ENCODE results near the gene LRRTM1. TPM values are rescaled to one million over a fixed set of nuclear protein-coding genes. Genes with fewer than 3 reads are reported as not detected.

The LRRTM1 gene
- polyA plus RNA-seq, 1 donor from 2014 or later = not detected

GRCh38 chr2:80322958-80323357 lies 18.4 kb upstream of the LRRTM1 start:
- Mint-ChIP-seq H3K4me3 (no peak overlapping the region), H3K4me1 (no peaks in the 10 kb centered on the region), H3K27ac (no peak overlapping the region), H3K9me3 (peaks cover 0 to 1% (median 0%) of the 10 kb centered on the region in 3 donors), H3K27me3 (no peaks in the 10 kb centered on the region), H3K36me3 (no peaks in the 10 kb centered on the region)

- Mint-ChIP-seq H3K9me3 (peaks cover 0 to 1% (median 0%) of the 10 kb centered on the region in 3 donors), H3K27me3 (no peaks in the 10 kb centered on the region), H3K36me3 (no peaks in the 10 kb centered on the region), H3K27ac (no peak overlapping the region), H3K4me3 (no peak overlapping the region), H3K4me1 (no peaks in the 10 kb centered on the region)
Observed at GRCh38 chr2:80322311-80322920, 17.9 kb upstream of the LRRTM1 start.

GRCh38 chr2:80312282-80312839 lies 7.8 kb upstream of the LRRTM1 start:
- Mint-ChIP-seq H3K36me3 (no peaks in the 10 kb centered on the region), H3K27me3 (no peaks in the 10 kb centered on the region), H3K4me1 (no peaks in the 10 kb centered on the region), H3K4me3 (no peak overlapping the region), H3K27ac (no peak overlapping the region), H3K9me3 (peaks cover 0 to 11% (median 5%) of the 10 kb centered on the region in 3 donors)

- Mint-ChIP-seq H3K9me3 (peaks cover 0 to 13% (median 5%) of the 10 kb centered on the region in 3 donors), H3K27ac (no peak overlapping the region), H3K4me1 (no peaks in the 10 kb centered on the region), H3K27me3 (peaks cover 1% of the 10 kb centered on the region), H3K36me3 (no peaks in the 10 kb centered on the region), H3K4me3 (no peak overlapping the region)
Observed at GRCh38 chr2:80311304-80311703, 6.8 kb upstream of the LRRTM1 start.

- H3K4me3 Mint-ChIP-seq = no peak overlapping the region
- H3K27ac Mint-ChIP-seq = peak overlapping the region in 1 of 3 donors; percentile 35
- peaks cover 1 to 6% (median 2%) of the 10 kb centered on the region in 3 donors for H3K9me3 Mint-ChIP-seq
- H3K36me3 Mint-ChIP-seq = no peaks in the 10 kb centered on the region
- peaks cover 23% of the 10 kb centered on the region for H3K27me3 Mint-ChIP-seq
- H3K4me1 Mint-ChIP-seq = no peaks in the 10 kb centered on the region
Observed at GRCh38 chr2:80303006-80303908, 1.3 kb downstream of the LRRTM1 start.

GRCh38 chr2:80302314-80303005 lies 2.1 kb downstream of the LRRTM1 start:
- no peaks in the 10 kb centered on the region for H3K36me3 Mint-ChIP-seq
- H3K27me3 Mint-ChIP-seq = peaks cover 23% of the 10 kb centered on the region
- H3K27ac Mint-ChIP-seq = no peak overlapping the region
- H3K9me3 Mint-ChIP-seq = peaks cover 1 to 3% (median 2%) of the 10 kb centered on the region in 3 donors
- H3K4me1 Mint-ChIP-seq = no peaks in the 10 kb centered on the region
- peak overlapping the region in 1 of 4 donors; percentile 39 for H3K4me3 Mint-ChIP-seq

GRCh38 chr2:80302001-80302313 lies 2.6 kb downstream of the LRRTM1 start:
- Mint-ChIP-seq H3K27me3 (peaks cover 23% of the 10 kb centered on the region), H3K4me1 (no peaks in the 10 kb centered on the region), H3K36me3 (no peaks in the 10 kb centered on the region), H3K4me3 (no peak overlapping the region), H3K27ac (no peak overlapping the region), H3K9me3 (peaks cover 1 to 4% (median 2%) of the 10 kb centered on the region in 3 donors)

GRCh38 chr2:80300954-80301353 lies 3.6 kb downstream of the LRRTM1 start:
- Mint-ChIP-seq H3K4me3 (no peak overlapping the region), H3K9me3 (peaks cover 1 to 4% (median 2%) of the 10 kb centered on the region in 3 donors), H3K27ac (peak overlapping the region in 1 of 3 donors; percentile 43), H3K36me3 (no peaks in the 10 kb centered on the region), H3K4me1 (no peaks in the 10 kb centered on the region), H3K27me3 (peaks cover 20% of the 10 kb centered on the region)

GRCh38 chr2:80300346-80300745 lies 4.2 kb downstream of the LRRTM1 start:
- Mint-ChIP-seq H3K4me3 (no peak overlapping the region), H3K36me3 (no peaks in the 10 kb centered on the region), H3K4me1 (no peaks in the 10 kb centered on the region), H3K27ac (no peak overlapping the region), H3K9me3 (peaks cover 1 to 4% (median 2%) of the 10 kb centered on the region in 3 donors), H3K27me3 (peaks cover 17% of the 10 kb centered on the region)

GRCh38 chr2:80299661-80300060 lies 4.9 kb downstream of the LRRTM1 start:
- Mint-ChIP-seq H3K36me3 (no peaks in the 10 kb centered on the region), H3K9me3 (peaks cover 0 to 4% (median 2%) of the 10 kb centered on the region in 3 donors), H3K27ac (no peak overlapping the region), H3K27me3 (peaks cover 15% of the 10 kb centered on the region), H3K4me1 (no peaks in the 10 kb centered on the region), H3K4me3 (no peak overlapping the region)

GRCh38 chr2:80298954-80299353 lies 5.6 kb downstream of the LRRTM1 start:
- no peak overlapping the region for H3K27ac Mint-ChIP-seq
- H3K36me3 Mint-ChIP-seq = no peaks in the 10 kb centered on the region
- no peaks in the 10 kb centered on the region for H3K4me1 Mint-ChIP-seq
- H3K27me3 Mint-ChIP-seq = peaks cover 15% of the 10 kb centered on the region
- H3K9me3 Mint-ChIP-seq = peaks cover 0 to 8% (median 2%) of the 10 kb centered on the region in 3 donors
- no peak overlapping the region for H3K4me3 Mint-ChIP-seq

GRCh38 chr2:80293039-80293438 lies 11.5 kb downstream of the LRRTM1 start:
- no peaks in the 10 kb centered on the region for H3K36me3 Mint-ChIP-seq
- H3K4me1 Mint-ChIP-seq = no peaks in the 10 kb centered on the region
- no peak overlapping the region for H3K27ac Mint-ChIP-seq
- H3K27me3 Mint-ChIP-seq = no peaks in the 10 kb centered on the region
- H3K4me3 Mint-ChIP-seq = no peak overlapping the region
- peaks cover 4 to 11% (median 4%) of the 10 kb centered on the region in 3 donors for H3K9me3 Mint-ChIP-seq

- H3K4me1 Mint-ChIP-seq = no peaks in the 10 kb centered on the region
- H3K36me3 Mint-ChIP-seq = no peaks in the 10 kb centered on the region
- no peaks in the 10 kb centered on the region for H3K27me3 Mint-ChIP-seq
- H3K9me3 Mint-ChIP-seq = peaks cover 4 to 11% (median 4%) of the 10 kb centered on the region in 3 donors
- H3K4me3 Mint-ChIP-seq = no peak overlapping the region
- no peak overlapping the region for H3K27ac Mint-ChIP-seq
Observed at GRCh38 chr2:80292474-80292873, 12.1 kb downstream of the LRRTM1 start.

- Mint-ChIP-seq H3K9me3 (peaks cover 4 to 7% (median 4%) of the 10 kb centered on the region in 3 donors), H3K4me3 (no peak overlapping the region), H3K27me3 (no peaks in the 10 kb centered on the region), H3K4me1 (no peaks in the 10 kb centered on the region), H3K36me3 (no peaks in the 10 kb centered on the region), H3K27ac (no peak overlapping the region)
Observed at GRCh38 chr2:80291656-80292055, 12.9 kb downstream of the LRRTM1 start.

GRCh38 chr2:80288576-80288975 lies 16.0 kb downstream of the LRRTM1 start:
- Mint-ChIP-seq H3K27me3 (no peaks in the 10 kb centered on the region), H3K4me3 (no peak overlapping the region), H3K4me1 (no peaks in the 10 kb centered on the region), H3K27ac (no peak overlapping the region), H3K36me3 (no peaks in the 10 kb centered on the region), H3K9me3 (peaks cover 4 to 8% (median 6%) of the 10 kb centered on the region in 3 donors)
